HuH-7.5 (cell line): ENCODE measurements around the gene PRIMA1.
A peak's percentile ranks its signal among the peaks of the same experiment; 100 is the strongest.

Experiments
- DNase-seq: peaks from one replicate; pipeline ENCODE4 v3.0.0; 2011; ENCODE audit warnings: low spot score

PRIMA1 gene

GRCh38 chr14:93753647-93754046, 34.6 kb downstream of the PRIMA1 start:
- no peak for DNase-seq

GRCh38 chr14:93752980-93753561, 35.2 kb downstream of the PRIMA1 start:
- no peak for DNase-seq

GRCh38 chr14:93751946-93752655, 36.2 kb downstream of the PRIMA1 start:
- DNase-seq = no peak

- DNase-seq = no peak
These were observed 39.2 kb downstream of the PRIMA1 start for GRCh38 chr14:93749076-93749420.

GRCh38 chr14:93748208-93749075, 39.8 kb downstream of the PRIMA1 start:
- no peak for DNase-seq

GRCh38 chr14:93747560-93747959, 40.7 kb downstream of the PRIMA1 start:
- DNase-seq = no peak

- DNase-seq = no peak
These were observed 41.2 kb downstream of the PRIMA1 start for GRCh38 chr14:93747102-93747501.

- DNase-seq = no peak
These were observed 42.5 kb downstream of the PRIMA1 start for GRCh38 chr14:93745603-93746273.

GRCh38 chr14:93744876-93745275, 43.4 kb downstream of the PRIMA1 start:
- no peak for DNase-seq

- DNase-seq = no peak
These were observed 44.1 kb downstream of the PRIMA1 start for GRCh38 chr14:93744176-93744575.

- no peak for DNase-seq
These were observed 44.8 kb downstream of the PRIMA1 start for GRCh38 chr14:93743270-93744060.

- DNase-seq = no peak
These were observed 45.5 kb downstream of the PRIMA1 start for GRCh38 chr14:93742761-93743160.

GRCh38 chr14:93741556-93742230, 46.6 kb downstream of the PRIMA1 start:
- no peak for DNase-seq

- DNase-seq = no peak
These were observed 50.7 kb downstream of the PRIMA1 start for GRCh38 chr14:93737634-93738033.

GRCh38 chr14:93736378-93737014, 51.8 kb downstream of the PRIMA1 start:
- peak; percentile 47 for DNase-seq

- no peak for DNase-seq
These were observed 53.1 kb downstream of the PRIMA1 start for GRCh38 chr14:93735206-93735605.

- DNase-seq = no peak
These were observed 54.0 kb downstream of the PRIMA1 start for GRCh38 chr14:93734086-93734822.

- DNase-seq = no peak
These were observed 54.7 kb downstream of the PRIMA1 start for GRCh38 chr14:93733631-93734030.

GRCh38 chr14:93733231-93733630, 55.1 kb downstream of the PRIMA1 start:
- no peak for DNase-seq

GRCh38 chr14:93732524-93732923, 55.8 kb downstream of the PRIMA1 start:
- DNase-seq = no peak
